GM15510 (cell line): Measurements from ENCODE around the gene CNTN5.

Source experiments
- POLR2A ChIP-seq: IDR thresholded peaks from 3 replicates; pipeline ENCODE4 v1.6.1; 2011; ENCODE audit warnings: borderline replicate concordance; ENCODE audit not compliant: insufficient read length; ENCODE audit errors: extremely low read depth

CNTN5 gene

DNA sequence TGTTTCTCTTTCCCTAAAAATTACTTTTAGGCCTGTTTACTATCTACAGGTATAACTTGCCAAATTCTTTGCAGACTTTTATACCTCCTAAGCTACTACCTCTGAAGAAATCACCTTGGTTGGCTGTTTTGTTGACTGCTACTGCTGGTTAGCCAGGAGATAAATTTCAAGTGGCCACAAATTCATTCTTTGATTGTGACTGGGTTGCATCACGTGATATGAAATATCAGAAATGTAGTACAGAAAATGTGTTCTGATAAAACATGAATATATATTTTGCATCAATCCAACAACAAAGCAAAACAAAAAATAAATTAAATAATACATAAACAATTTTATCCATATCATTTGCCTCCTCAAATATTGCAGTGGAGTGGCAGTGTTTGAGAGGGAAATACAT, 291.1 kb downstream of the CNTN5 start:
- no peak for TF ChIP-seq POLR2A

DNA sequence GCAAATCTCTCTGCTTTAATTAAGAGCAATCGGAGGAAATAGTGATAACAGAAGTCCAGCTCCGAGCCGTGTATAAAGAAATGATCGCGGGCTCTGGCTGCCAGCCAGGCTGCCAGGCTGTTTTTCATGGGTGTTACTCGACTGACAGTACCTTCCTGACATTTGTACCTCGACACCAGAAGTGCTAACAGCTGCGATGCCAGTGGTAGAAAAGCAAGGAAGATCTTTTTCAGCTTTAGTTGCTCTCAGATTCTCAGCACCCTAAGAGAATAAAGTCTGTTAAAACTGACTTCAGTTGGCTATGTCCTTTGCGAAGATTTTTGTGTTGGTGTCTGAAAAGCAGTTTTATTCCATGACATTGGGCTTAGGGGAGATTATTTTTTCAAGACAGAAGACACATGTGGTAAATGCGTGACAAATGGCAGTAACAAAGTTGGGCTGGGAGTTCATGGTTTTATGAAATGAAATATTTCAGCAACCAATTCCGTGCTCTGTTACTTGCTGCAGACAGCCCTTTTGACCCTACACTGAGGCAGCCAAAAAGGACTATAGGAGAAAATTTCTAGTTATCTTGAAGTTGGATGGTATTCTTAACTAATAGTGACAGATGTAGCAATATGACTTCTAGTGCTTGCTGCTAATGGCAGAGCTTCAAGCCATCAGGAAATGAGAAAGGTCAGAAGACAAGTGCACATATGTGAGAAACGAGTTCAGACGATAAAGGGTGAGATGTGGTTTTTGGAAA, 296.2 kb downstream of the CNTN5 start:
- TF ChIP-seq POLR2A, result no peak

DNA sequence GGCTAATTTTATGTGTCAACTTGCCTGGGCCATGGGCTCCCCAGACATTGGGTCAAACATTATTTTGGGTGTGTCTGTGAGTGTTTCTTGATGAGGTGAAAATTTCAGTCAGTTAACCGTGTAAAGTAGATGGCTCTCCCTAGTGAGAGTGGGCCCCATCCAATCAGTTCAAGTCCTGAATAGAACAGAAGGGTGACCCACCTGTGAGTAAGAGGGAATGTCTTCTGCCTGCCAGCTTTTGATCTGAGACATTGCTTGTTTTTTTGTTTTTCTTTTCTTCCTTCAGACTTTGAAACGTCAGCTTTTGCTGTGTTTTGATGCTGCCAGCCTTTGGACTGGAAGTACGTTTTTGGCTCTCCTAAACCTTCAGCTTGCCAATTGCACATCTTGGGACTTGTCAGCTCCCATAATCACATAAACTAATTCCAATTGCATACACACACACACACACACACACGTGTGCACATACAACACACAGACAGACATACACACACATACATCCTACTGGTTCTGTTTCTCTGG, 300.1 kb downstream of the CNTN5 start:
- TF ChIP-seq POLR2A, result no peak

DNA sequence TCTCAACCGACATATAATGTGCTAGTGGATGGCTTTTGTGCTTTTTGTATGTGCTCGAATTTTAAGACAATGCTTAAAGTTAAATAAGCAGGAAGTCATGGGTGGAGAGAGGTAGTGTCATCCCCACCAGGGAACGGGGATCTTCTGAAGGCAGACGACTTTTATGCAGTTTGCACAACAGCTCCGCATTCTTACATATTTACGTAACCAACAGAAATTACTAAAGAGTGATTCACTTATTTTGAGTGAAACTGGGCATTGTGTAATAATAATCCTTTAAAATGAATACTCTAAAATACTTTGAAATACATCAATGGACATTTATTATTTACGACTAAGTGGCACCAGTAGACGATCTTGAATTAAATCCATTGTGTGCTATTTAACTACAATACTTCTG, 305.1 kb downstream of the CNTN5 start:
- no peak for TF ChIP-seq POLR2A

DNA sequence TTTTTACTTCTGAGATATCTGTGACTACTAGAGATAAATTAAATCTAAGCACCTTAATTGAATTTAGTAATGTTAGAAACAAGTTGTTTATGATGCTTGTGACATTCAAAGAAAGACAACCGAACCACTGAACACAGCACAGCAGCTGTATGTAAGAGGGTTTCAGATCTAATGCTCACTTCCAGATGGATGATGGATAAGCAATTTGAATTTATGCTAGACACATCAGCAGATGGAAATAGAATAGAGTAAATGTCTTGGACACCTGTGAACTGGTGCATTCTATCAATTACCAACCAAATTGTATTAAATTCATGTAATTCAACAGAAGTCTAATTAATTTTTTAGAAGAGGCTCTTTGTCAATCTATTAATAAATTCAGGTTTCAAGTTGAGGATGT, 306.3 kb downstream of the CNTN5 start:
- no peak for TF ChIP-seq POLR2A

DNA sequence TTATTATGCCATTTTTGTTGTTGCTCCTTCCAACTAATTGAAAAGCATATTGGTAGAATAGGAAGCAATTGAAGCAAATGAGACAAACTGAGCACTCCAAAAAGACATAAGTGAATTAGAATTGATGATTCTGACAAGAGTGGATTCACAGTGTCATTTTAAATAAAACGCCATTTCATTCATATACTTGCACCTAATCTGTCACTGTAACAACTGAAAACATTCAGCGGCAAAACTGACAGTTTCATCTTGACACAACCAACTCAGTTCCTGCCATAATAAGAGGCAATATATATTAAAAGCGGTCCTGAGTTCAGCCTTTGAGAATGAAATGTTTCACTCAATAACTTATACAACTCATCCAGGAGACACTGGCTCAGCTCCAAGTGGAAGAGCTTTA, 306.8 kb downstream of the CNTN5 start:
- no peak for TF ChIP-seq POLR2A

DNA sequence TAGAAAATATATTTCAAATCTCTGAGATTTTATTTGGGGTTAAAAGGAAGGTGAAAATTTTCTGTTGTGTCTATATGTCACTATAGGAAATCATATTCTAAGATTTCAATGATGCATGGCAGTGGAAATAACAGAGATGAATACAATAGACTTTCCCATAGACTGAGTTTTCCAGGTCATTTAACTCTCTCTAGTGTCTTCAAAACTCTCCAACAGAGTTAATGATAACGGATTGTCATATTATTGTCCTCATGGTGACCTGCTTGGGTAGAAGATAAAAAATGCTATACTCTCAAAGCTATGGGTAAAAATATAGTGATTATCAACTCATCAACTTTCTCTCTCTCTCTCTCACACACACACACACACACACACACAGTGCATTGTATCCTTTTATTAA, 312.9 kb downstream of the CNTN5 start:
- TF ChIP-seq POLR2A, result no peak

DNA sequence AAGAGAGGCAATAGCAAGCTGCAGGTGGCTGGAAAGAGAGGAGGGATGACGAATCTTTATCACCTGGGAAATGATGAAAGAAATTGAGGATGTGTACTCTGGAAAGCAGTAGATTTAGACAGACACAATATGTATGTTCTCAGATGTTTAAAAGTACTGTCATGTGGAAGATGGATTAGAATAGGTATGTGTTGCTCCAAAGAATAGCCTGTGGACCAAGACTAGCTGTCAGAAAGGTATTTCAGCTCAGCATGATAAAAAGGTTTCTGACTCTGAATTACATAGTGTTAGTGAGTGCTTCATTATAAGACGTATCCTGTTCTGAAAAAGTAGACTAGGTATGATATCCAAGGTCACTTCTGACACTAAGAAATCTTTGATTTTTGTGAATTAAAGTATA, 322.4 kb downstream of the CNTN5 start:
- TF ChIP-seq POLR2A, result no peak

DNA sequence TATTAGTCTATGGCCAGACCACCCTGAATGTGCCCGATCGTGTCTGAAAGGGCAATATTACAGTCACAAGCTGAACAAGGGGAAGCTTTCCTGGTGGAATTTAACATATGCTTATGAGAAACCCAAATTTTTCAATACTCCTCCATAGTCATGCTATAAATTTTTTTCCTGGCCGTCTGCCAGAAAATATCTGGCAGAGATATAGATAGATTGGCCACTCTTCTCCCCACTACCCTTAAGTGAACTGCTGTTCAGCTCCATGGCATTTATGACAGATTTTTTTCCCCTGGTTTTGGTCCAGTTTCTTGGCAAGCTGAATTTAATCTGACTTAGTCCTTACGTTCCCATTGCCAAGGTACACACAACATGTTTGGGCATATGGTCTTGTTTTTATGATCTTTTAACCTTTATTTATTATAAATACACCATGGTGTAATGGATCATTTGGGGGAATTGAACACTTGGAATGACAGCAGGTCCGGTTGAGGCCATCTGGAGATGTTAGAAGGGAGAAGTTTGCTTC, 328.5 kb downstream of the CNTN5 start:
- TF ChIP-seq POLR2A, result no peak

DNA sequence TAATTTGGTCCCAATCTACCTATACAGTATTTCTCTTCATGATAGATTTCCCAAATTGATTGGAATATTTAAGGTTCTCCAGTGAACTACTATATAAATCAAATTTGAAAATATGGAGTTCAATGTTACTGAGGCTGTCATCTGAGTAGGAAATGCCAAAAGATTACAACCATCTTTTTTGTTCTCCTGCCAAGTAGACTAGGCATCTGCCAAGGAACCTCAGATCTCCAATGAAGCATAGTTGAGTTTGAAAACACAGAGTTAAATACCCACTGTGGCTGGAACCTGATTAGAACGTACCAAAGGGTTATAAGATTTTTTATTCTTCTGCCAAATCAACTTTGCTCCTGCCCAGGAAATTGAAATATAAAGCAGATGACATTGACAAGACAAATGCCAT, 330.9 kb downstream of the CNTN5 start:
- no peak for TF ChIP-seq POLR2A

DNA sequence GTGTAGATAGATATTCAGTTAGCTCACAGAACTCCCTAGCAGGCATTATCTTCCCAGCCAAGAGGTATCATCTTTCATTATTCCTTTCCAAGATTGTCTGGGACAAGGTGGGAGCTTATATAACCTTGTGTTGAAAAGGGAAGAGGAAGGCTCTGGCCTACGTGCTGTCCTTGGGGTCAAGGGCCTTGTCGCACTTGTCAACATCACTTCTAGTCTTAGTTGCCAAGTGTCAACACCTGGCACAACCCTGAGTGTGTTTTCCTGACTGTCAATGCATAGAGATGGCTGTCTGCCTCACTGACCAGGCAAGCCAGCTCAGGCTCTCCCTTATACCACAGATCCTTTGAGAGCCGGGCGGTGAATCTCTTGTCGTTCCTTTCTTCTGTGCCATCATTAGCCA, 331.9 kb downstream of the CNTN5 start:
- no peak for TF ChIP-seq POLR2A

DNA sequence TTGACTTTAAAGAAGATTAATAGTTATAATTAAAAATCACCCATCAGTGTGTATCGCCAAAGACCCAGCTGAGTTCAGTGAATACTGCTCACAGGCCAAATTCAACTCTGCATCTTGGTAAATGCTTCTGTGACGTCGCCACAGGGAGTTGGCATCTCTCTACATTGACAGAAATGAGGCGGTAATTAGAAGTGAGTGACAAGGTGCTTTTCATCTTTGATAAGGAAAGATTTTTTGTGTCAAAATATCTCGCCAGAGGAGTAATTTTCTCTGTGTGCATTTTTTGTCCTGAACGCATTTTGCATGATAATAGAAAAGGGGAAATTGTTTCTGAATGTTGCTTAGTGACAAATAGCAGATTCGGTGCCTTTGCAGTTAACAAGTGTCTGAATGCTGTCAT, 345.8 kb downstream of the CNTN5 start:
- TF ChIP-seq POLR2A, result no peak

DNA sequence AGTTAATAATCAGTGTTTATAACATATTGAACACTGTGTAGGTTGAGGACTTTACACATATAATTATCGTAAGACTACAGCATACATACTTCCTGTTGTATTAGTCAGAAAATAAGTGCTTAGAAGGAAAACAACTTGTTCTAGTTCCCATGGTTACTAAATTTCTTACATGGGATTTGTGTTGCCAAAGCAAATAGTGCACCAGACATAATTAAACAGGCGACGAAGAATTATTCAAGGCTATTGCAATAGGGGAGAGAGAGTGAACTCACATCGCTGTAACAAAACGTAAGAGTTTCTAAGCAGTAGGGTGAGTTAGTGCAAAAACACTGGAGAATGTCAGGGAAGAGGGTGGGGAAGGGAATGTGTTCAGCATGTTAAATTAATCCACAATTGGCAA, 347.8 kb downstream of the CNTN5 start:
- TF ChIP-seq POLR2A, result no peak

DNA sequence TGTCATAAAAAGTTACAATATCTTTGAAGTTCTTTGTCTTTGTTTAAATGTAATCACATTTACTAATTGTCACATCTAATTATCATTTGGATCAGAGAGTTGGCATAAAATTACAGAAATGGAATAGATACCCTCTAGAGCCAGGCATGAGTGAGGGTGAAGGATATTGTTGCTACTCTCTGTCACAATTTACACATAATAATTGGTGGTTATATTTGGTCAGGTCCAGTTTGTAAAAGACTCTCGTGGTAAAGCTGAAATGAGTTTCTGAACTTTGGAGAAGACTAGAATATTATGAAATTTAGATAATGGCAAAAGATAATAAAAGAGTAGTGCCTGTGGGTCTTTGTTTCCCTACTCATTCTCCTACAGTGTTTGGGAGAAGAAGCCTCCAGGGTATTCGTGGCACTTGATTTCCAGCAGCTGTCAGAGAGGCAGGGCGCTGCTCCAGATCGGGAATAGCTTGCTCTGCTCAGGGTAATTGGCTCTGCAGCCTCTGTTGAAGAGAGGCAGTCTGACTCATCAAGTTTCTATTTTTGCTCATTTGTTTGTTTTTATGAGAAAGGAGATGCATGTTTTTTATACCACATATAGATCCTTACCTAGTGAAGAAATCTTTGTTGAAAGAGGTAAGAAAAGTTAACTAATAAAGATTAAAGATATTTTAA, 349.9 kb downstream of the CNTN5 start:
- TF ChIP-seq POLR2A, result no peak

DNA sequence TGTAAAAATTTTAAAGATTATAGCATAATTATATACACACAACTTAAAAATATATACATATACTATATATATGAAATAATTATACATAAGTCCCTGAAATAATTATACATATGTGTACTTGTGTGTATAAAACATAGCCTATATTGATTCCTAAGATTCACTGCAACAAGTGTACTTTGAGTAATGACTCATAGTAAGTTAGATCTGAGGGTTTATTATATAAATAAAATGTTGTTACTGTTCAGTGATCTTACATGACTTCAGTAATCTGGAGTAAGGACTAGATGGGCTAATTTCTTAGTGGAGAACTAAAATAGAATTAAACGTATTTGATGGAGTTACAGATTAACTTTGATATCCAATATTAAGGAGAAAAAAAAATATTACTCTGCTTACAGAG, 350.5 kb downstream of the CNTN5 start:
- no peak for TF ChIP-seq POLR2A

DNA sequence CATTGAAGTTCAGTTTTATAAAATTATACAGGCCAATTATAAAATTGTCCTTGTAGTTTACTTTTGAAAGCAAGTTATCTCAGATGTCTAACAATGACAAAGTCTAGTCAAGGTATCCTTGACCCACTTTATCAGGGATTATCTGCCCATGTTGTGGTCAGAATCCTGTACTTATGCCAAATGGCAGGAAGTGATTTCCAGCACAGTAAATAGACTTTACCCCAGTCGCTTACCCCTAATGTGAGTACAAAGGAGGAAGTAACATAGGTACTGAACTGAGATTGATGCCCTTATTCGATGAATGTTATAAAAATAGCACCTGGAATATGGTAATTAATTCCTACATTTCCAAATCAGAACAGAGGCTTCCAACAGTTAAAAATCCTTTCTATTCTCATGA, 355.7 kb downstream of the CNTN5 start:
- no peak for TF ChIP-seq POLR2A
